Prostate gland (tissue), 2 donors: ENCODE data around the gene TAL2. TPM values are rescaled to one million over a fixed set of nuclear protein-coding genes. Genes with fewer than 3 reads are reported as not detected.

Experiments used
- DNase-seq: peaks from one replicate; pipeline ENCODE4 v3.0.0-alpha.2; 2019; ENCODE audit warnings: low spot score
- H3K27ac ChIP-seq, 2 donors: fragments of 200-600 bp; sonication (generic); 2 replicates each; pipeline ENCODE4 v1.5.1; 2017 to 2019
- H3K27me3 ChIP-seq: fragments of 200-600 bp; sonication (generic); replicated peaks from 2 replicates; pipeline ENCODE4 v1.5.1; 2019; ENCODE audit not compliant: insufficient read depth
- H3K36me3 ChIP-seq, 2 donors: fragments of 200-600 bp; sonication (generic); 1 replicate in 1 of 2; 2 replicates in 1 of 2; pipeline versions ENCODE4 v1.5.1 to v1.8.1; 2017 to 2019
- H3K4me1 ChIP-seq: fragments of 200-600 bp; sonication (generic); replicated peaks from 2 replicates; pipeline ENCODE4 v1.5.1; 2019
- H3K4me3 ChIP-seq, 2 donors: fragments of 200-600 bp; sonication (generic); 2 replicates each; pipeline ENCODE4 v1.5.1; 2017 to 2019
- H3K9me3 ChIP-seq: fragments of 200-600 bp; sonication (generic); 2 replicates; pipeline ENCODE4 v1.5.1; 2017
- CTCF ChIP-seq, 4 experiments: fragments of 200-600 bp in 2 of 4; fragments of 450-650 bp in 2 of 4; sonication (generic) in 2 of 4; IDR thresholded peaks; 1 replicate in 3 of 4; 2 replicates in 1 of 4; pipeline ENCODE4 v1.5.1; 2016 to 2019; ENCODE audit warnings: antibody characterized with exemption in 4 of 4, mild to moderate bottlenecking in 2 of 4, moderate library complexity in 2 of 4
- POLR2A ChIP-seq: fragments of 450-650 bp; IDR thresholded peaks from one replicate; pipeline ENCODE4 v1.6.1; 2016; ENCODE audit warnings: antibody characterized with exemption, mild to moderate bottlenecking
- POLR2AphosphoS5 ChIP-seq: sonication (generic); formaldehyde crosslinking; IDR thresholded peaks from one replicate; pipeline ENCODE4 v1.6.1; 2017; ENCODE audit warnings: antibody characterized with exemption
- WGBS: methylation state at CpG from one replicate; pipeline ENCODE4 v1.1.5; 2018; 5-methylcytosine and 5-hydroxymethylcytosine counted together
- intact Hi-C: fragments of 100-400 bp; cut with DNase I; formaldehyde crosslinking; loops from one replicate; pipeline ENCODE4 v1.14.2; 2022
- total RNA-seq, 2 donors: library from RNA; depleted of rRNA; stranded (reverse); fragments of >200 nt; gene quantifications; one replicate each; pipeline ENCODE4 v1.1.0, GENCODE V29; 2016

Gene TAL2
- total RNA-seq, 2 donors from 2014 or later: not detected

- intact Hi-C loops: no loop called here
- Histone ChIP-seq H3K36me3 (no peaks in the 10 kb centered on the region), H3K27ac (no peak overlapping the region), H3K4me1 (no peaks in the 10 kb centered on the region), H3K9me3 (no peaks in the 10 kb centered on the region), H3K4me3 (no peak overlapping the region), H3K27me3 (no peaks in the 10 kb centered on the region)
- WGBS: 73% methylated on average over 4 of the region's 4 CpGs
- TF ChIP-seq POLR2A (no peak), CTCF (IDR thresholded peaks at IDR 0.05) (no peak), POLR2AphosphoS5 (no peak)
- DNase-seq: no peak
These were observed 1.2 kb upstream of the TAL2 start for GRCh38 chr9:105661011-105661410.

- 58% methylated on average over 5 of the region's 5 CpGs for WGBS
- intact Hi-C loops: no loop called here
- no peaks in the 10 kb centered on the region for H3K4me1 ChIP-seq
- no peak for DNase-seq
- H3K27me3 ChIP-seq: no peaks in the 10 kb centered on the region
- H3K36me3 ChIP-seq: no peaks in the 10 kb centered on the region
- H3K9me3 ChIP-seq: no peaks in the 10 kb centered on the region
- TF ChIP-seq POLR2AphosphoS5 (no peak), POLR2A (no peak), CTCF (IDR thresholded peaks at IDR 0.05) (no peak)
- no peak overlapping the region for H3K4me3 ChIP-seq
- H3K27ac ChIP-seq: no peak overlapping the region
These were observed 1.7 kb downstream of the TAL2 start for GRCh38 chr9:105663914-105664313.

- Histone ChIP-seq H3K27me3 (no peaks in the 10 kb centered on the region), H3K4me1 (no peaks in the 10 kb centered on the region), H3K9me3 (no peaks in the 10 kb centered on the region), H3K4me3 (no peak overlapping the region), H3K27ac (no peak overlapping the region), H3K36me3 (no peaks in the 10 kb centered on the region)
- DNase-seq: no peak
- no peak for TF ChIP-seq POLR2A
- TF ChIP-seq POLR2AphosphoS5: no peak
- TF ChIP-seq CTCF (IDR thresholded peaks at IDR 0.05): no peak
- WGBS: 30% methylated on average over 4 of the region's 4 CpGs
- intact Hi-C loops: no loop called here
These were observed 5.6 kb downstream of the TAL2 start for GRCh38 chr9:105667867-105668266.

- Histone ChIP-seq H3K27me3 (no peaks in the 10 kb centered on the region), H3K4me3 (no peak overlapping the region), H3K27ac (no peak overlapping the region), H3K4me1 (no peaks in the 10 kb centered on the region), H3K36me3 (no peaks in the 10 kb centered on the region), H3K9me3 (no peaks in the 10 kb centered on the region)
- 74% methylated on average over 3 of the region's 3 CpGs for WGBS
- no peak for DNase-seq
- intact Hi-C loops: no loop called here
- TF ChIP-seq POLR2A (no peak), POLR2AphosphoS5 (no peak), CTCF (IDR thresholded peaks at IDR 0.05) (no peak)
These were observed 8.1 kb downstream of the TAL2 start for GRCh38 chr9:105670315-105670714.

GRCh38 chr9:105670775-105671174 lies 8.5 kb downstream of the TAL2 start:
- H3K27ac ChIP-seq: no peak overlapping the region
- 71% methylated on average over 3 of the region's 3 CpGs for WGBS
- H3K36me3 ChIP-seq: no peaks in the 10 kb centered on the region
- intact Hi-C loops: no loop called here
- no peak for DNase-seq
- no peak for TF ChIP-seq POLR2AphosphoS5
- H3K27me3 ChIP-seq: no peaks in the 10 kb centered on the region
- no peak overlapping the region for H3K4me3 ChIP-seq
- H3K4me1 ChIP-seq: no peaks in the 10 kb centered on the region
- no peaks in the 10 kb centered on the region for H3K9me3 ChIP-seq
